NCI-H82 (cell line): Measurements from ENCODE around the gene PHF13.

Experiments used
- DNase-seq: peaks from one replicate; lab custom pipeline; 2025; lab: John Stamatoyannopoulos, UW

Gene PHF13

DNA sequence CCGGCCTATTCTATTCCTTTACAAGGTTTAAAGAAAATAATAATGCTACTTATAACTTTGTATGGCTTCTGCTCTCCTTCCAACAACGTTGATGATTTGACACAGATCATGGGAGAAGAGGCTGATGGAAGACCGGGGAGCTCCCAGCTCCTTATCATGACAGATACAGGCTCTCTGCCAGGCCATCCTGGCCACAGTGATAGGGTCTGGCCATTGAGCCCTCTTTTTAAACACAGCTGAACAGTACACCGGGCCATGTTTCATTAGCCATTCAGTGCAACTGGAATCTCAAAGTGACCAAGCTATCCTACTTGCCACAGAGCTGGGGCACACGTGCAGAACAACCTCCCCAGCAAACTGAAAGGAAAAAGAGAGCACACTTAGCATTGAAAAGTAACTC lies 53.2 kb downstream of the PHF13 start:
- no peak for DNase-seq

DNA sequence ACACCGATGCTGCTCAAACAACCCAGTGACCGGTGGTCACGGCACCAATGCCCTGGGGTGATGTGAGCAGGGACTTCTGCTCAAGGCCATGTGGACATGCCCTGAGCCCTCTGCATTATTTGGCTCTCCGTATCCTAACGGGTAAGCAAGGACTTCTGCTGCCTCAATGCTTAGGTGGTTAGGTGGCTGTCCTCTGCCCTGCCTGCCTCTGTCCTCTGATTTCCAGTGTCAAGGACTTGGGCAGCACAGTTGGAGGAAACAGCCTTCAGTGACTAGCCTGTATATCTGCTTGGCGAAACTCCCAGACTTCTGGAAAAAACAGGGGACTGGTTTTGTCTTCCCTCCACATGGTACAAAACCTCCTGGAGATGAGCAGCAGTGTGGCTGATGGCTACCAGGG lies 53.6 kb downstream of the PHF13 start:
- no peak for DNase-seq

DNA sequence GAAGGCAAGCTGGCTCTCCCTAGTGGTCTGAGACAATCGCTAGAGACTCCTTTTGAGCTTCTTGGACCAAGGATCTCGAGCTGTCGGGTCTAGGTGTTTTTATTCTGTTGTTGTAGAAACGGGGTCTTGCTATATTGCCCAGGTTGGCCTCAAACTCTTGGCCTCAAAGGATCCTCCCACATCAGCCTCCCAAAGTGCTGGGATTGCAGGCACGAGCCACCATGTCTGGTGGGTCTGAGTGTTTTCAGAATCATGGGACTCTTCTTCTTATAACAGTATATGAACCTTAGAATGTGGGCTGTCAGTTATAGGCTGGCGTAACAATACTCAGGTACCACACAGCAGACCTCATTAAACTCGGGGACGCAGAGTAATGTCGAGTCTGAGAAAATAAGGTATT lies 55.0 kb downstream of the PHF13 start:
- DNase-seq = no peak

DNA sequence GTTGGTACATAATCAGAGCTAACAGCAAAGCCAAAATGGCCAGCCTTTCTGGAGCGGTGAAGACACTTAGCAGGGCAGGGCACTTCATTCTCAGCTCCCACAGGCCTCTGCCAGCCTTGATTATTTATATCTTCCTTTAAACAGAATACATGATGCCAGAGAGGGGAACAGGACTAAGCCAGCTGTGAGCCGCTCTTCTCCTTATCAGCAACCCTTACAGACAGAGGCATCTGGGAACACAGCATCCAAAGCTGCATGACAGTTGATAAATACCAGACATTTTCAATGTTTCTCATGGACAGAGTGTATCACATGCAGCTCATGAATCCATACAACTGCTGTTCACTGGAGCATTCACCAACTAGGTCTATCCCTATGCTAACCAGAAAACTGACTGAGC lies 59.0 kb downstream of the PHF13 start:
- DNase-seq = no peak
